GM12801 (cell line): ENCODE results near the gene HOXC6.

Experiments used
- CTCF ChIP-seq: IDR thresholded peaks from one replicate; pipeline ENCODE4 v1.5.1; 2011; ENCODE audit warnings: control low read depth; ENCODE audit not compliant: insufficient read length; ENCODE audit errors: extremely low read depth

The HOXC6 gene

GRCh38 chr12:54053751-54054741 lies 25.8 kb downstream of the HOXC6 start, which contains the start of gene HOXC4:
HOXC4 (plus strand) TSS chr12:54053835; CDS start chr12:54053923, 88 bp downstream.
- no peak for TF ChIP-seq CTCF

- TF ChIP-seq CTCF = no peak
Measured at GRCh38 chr12:54054742-54055194, 26.5 kb downstream of the HOXC6 start.

GRCh38 chr12:54055552-54055951 lies 27.3 kb downstream of the HOXC6 start:
- TF ChIP-seq CTCF = no peak

- no peak for TF ChIP-seq CTCF
Measured at GRCh38 chr12:54056110-54056509, 27.9 kb downstream of the HOXC6 start.

- no peak for TF ChIP-seq CTCF
Measured at GRCh38 chr12:54058128-54058768, 30.0 kb downstream of the HOXC6 start.

- no peak for TF ChIP-seq CTCF
Measured at GRCh38 chr12:54059668-54060067, 31.4 kb downstream of the HOXC6 start.
